ENCODE results near the gene TMEM240.
"Not testable (repeated sequence)": the region's sequence is repeated elsewhere in the genome, so short reads cannot be mapped to it uniquely, and the experiment has no call there.

The TMEM240 gene

DNA sequence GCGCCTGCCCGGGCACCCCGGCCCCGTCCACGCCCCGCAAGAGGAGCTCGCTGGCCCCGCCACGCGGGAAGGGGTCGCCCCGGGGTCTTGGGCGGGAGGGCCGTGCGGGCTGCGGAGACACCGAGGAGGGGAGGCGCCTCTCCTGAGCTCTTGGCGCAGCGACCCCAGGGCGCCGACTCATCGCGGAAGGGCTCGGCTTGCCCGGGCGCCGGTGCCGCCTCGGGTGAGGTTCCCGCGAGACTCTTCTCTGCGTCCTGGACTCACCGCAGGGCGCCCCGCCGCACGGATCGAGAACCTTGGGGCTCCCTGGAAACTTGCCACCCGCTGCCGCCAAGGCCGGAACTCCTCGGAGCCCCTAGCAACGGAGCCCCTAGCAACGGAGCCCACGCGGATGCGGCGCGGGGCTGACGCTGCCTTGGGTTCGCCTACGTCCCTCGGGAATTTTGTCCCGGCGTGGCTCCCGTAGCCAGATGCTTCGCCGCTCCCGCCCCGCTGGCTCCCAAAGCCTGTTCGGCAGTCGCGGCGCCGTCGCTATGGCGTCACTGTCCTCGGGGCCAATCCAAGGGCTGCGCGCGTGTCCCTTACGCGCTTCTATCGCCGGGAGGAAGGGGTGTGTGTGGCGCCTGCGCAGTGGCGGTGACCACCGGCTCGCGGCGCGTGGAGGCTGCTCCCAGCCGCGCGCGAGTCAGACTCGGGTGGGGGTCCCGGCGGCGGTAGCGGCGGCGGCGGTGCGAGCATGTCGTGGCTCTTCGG lies 28.7 kb downstream of the TMEM240 start, which contains the start of gene ATAD3A:
Gene ATAD3A, plus strand, starts transcription at position 630 of the 753 bp plus-strand sequence. Its CDS starts 107 bp downstream, at position 737.
- peak; percentile 88 for DNase-seq (ENCODE audit: low read depth)
- H3K4me3 ChIP-seq (ENCODE audit: low read length), result peak within 1 kb of the TSS; percentile 86
- TF ChIP-seq, protein P1, sequence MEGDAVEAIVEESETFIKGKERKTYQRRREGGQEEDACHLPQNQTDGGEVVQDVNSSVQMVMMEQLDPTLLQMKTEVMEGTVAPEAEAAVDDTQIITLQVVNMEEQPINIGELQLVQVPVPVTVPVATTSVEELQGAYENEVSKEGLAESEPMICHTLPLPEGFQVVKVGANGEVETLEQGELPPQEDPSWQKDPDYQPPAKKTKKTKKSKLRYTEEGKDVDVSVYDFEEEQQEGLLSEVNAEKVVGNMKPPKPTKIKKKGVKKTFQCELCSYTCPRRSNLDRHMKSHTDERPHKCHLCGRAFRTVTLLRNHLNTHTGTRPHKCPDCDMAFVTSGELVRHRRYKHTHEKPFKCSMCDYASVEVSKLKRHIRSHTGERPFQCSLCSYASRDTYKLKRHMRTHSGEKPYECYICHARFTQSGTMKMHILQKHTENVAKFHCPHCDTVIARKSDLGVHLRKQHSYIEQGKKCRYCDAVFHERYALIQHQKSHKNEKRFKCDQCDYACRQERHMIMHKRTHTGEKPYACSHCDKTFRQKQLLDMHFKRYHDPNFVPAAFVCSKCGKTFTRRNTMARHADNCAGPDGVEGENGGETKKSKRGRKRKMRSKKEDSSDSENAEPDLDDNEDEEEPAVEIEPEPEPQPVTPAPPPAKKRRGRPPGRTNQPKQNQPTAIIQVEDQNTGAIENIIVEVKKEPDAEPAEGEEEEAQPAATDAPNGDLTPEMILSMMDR (conservative IDR thresholded peaks at IDR 0.05; ENCODE audit: low read depth, low read length), result no peak

DNA sequence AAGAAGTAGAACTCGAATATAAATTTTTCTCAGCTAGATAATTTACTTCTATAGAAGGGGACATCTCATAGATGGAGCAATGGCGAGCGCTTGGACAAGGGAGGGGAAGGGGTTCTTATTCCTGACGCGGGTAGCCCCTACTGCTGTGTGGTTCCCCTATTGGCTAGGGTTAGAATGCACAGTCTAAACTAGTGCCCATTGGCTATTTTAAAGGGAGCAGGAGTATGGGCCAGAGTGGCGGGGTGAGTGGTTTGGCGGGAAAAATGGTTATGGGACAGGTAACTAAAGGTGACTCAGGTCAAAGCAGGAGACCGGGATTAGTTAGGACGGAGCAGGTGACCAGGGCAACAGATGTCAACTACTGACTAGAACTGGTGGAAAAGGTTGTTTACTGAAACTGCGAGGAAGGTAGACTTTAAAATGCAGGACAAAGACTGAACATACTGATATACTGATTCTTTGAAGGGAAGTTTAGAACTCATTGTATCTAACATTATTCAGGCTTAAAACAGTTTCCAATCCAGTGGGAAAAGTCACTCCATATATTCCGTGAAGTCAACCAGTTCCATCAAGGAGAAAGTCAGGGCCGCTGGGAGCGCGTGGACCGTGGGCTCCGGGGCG lies 29.4 kb downstream of the TMEM240 start:
- DNase-seq (ENCODE audit: low read depth), result no peak
- peak overlapping the region; percentile 86 for H3K4me3 ChIP-seq (ENCODE audit: low read length)
- TF ChIP-seq, protein P1 (conservative IDR thresholded peaks at IDR 0.05; ENCODE audit: low read depth, low read length), result no peak

DNA sequence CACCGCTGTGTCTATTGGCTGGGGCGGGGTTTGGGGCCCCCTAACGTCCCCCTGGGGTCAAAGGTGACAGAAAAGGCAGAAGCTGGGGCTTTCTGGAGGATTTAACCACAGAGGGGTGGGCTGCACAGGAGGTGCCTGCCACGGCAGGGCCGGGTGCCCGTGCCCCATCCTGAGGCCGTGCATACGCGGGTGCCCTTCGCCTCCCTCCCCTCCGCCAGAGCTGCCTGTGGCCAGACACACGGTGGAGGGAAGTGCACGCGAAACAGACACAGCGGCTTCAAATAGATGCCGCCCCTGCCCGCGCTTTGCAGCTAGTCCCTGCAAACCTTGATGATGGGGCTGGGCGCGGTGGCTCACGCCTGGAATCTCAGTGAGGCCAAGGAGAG lies 31.0 kb downstream of the TMEM240 start:
- not testable (repeated sequence) for H3K4me3 ChIP-seq (ENCODE audit: low read length); DNase-seq (ENCODE audit: low read depth)

DNA sequence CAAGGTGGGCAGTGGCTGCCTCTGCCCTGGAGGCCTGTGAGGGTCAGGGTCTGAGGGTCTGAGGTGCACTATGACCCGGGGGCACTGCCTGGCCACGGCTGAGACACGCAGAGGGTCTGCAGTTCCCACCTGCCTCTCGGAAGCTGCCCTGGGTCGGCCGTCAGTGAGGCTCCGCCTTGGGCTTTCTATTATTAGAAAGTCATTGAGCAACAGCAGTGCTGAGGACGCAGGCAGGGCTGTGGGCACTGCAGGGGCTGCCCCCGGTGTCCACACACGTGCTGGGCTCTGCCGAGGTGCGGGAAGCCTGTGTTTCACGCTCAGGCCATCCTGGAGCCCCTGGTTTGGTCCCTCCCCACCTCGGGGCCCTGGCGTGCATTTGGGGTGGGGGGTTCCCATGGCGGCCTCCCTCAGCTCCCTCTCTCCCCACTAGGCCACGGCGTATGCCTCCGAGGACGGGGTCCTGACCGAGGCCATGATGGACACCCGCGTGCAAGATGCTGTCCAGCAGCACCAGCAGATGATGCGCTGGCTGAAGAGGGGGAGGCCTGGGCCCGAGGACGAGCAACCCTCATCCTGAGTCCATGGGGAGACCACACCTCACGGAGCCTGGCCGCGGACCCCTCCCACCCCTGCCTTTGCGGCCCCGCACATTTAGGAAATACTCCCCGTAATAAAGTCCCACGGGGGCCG lies 31.5 kb downstream of the TMEM240 start:
- not testable (repeated sequence) for DNase-seq (ENCODE audit: low read depth); H3K4me3 ChIP-seq (ENCODE audit: low read length)

DNA sequence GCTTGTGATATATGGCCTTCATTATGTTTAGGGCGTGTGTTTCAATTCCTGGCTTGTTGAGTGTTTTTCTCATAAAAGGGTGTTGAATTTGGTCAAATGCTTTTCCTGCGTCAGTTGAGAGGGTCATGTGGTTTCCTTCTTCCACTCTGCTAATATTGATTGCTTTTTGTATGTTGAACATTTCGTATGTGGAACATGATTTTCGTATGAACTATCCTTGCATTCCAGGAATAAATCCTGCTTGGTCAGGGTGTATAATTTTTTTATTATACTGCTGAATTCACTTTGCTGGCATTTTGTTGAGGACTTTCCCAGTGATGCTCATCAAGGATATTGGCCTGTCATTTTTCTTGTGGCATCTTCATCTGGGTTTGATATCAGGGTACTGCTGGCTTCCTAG lies 33.1 kb downstream of the TMEM240 start:
- no peak for DNase-seq (ENCODE audit: low read depth)
- TF ChIP-seq, protein P1 (conservative IDR thresholded peaks at IDR 0.05; ENCODE audit: low read depth, low read length), result no peak
- H3K4me3 ChIP-seq (ENCODE audit: low read length), result no peak overlapping the region

DNA sequence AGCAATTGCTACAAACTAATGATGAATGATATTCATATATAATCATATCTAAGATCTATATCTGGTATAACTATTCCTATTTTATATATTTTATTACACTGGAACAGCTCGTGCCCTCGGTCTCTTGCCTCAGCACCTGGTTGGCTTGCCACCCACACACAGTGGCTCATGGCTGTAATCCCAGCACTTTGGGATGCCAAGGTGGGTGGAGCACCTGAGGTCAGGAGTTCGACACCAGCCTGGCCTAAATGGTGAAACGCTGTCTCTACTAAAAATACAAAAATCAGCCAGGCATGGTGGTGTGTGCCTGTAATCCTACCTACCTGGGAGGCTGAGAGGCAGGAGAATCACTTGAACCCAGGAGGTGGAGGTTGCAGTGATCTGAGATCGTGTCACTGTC lies 34.6 kb downstream of the TMEM240 start:
- DNase-seq (ENCODE audit: low read depth); H3K4me3 ChIP-seq (ENCODE audit: low read length): not testable (repeated sequence)

DNA sequence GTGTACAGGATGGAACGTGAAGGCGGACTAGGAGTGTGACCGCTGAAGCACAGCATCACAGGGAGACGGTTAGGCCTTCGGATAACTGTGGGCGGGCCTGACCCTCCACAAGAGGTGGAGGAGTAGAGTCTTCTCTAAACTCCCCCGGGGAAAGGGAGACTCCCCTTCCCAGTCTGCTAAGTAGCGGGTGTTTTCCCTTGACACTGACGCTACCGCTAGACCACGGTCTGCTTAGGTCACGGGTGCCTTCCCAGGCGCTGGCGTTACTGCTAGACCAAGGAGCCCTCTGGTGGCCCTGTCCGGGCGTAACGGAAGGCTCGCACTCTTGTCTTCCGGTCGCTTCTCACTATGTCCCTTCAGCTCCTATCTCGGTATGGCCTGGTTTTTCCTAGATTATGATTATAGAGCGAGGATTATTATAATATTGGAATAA lies 35.0 kb downstream of the TMEM240 start:
- H3K4me3 ChIP-seq (ENCODE audit: low read length); DNase-seq (ENCODE audit: low read depth): not testable (repeated sequence)
- TF ChIP-seq, protein P1 (conservative IDR thresholded peaks at IDR 0.05; ENCODE audit: low read depth, low read length), result peak; percentile 14

DNA sequence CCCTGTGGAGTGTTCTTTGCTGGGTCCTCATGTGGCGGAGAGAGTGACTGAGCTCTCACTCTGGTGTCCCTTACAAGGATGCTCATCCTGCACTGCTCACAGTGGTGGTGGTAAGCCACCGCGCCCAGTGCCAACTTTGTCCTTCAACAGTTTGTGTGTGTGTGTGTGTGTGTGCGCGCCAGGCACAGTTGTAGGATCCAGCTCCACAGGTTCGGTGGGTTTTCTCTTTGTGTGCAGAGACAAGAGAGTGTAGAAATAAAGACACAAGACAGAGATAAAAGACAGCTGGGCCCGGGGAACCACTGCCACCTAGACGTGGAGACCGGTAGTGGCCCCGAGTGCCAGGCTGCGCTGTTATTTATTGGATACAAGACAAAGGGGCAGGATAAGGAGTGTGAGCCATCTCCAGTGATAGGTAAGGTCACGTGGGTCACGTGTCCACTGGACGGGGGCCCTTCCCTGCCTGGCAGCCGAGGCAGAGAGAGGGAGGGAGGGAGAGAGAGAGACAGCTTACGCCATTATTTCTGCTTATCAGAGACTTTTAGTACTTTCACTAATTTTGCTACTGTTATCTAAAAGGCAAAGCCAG lies 35.6 kb downstream of the TMEM240 start:
- not testable (repeated sequence) for DNase-seq (ENCODE audit: low read depth); H3K4me3 ChIP-seq (ENCODE audit: low read length)
- TF ChIP-seq, protein P1 (conservative IDR thresholded peaks at IDR 0.05; ENCODE audit: low read depth, low read length), result peak; percentile 55

DNA sequence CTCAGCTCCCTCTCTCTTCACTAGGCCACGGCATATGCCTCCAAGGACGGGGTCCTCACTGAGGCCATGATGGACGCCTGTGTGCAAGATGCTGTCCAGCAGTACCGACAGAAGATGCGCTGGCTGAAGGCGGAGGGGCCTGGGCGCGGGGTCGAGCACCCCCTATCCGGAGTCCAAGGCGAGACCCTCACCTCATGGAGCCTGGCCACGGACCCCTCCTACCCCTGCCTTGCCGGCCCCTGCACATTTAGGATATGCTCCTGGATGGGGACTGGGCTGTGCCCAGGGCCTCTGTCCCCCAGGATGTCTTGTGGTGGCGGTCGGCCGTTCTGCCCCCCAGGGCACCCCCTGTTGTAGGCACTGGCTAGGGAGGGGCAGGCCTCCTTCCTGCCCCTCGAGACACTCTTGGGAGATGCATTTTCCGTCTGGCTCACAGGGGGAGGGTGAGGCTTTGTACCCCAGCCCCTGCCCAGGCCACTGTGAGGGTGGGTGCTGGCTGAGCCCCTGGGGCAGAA lies 44.9 kb downstream of the TMEM240 start:
- H3K4me3 ChIP-seq (ENCODE audit: low read length); DNase-seq (ENCODE audit: low read depth): not testable (repeated sequence)

DNA sequence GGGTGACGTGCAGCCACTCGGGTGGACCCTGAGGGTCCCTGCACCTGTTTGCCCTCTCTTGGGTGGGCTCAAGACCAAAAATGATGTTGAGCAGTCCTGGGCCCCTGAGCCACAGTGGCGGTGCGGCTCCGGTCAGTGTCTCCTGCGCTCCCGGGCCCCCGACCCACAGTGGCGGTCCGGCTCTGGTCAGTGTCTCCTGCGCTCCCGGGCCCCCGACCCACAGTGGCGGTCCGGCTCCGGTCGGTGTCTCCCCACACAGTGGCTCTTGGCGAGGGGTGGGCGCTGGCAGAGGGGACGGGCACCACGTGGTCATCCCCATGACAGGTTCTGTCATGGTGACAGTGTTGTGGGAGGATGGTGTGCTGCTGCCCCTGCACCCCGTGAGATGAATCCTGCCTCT lies 46.1 kb downstream of the TMEM240 start:
- not testable (repeated sequence) for DNase-seq (ENCODE audit: low read depth); H3K4me3 ChIP-seq (ENCODE audit: low read length)

Data from retinal pigment epithelial cell (primary cell).